ENCODE measurements around the gene CAPN2. TPM values are rescaled to one million over a fixed set of nuclear protein-coding genes. Genes with fewer than 3 reads are reported as not detected.
A peak's percentile ranks its signal among the peaks of the same experiment; 100 is the strongest.

The CAPN2 gene
- total and polyA plus RNA-seq, 4 donors: 76.2 to 152 (median 112) TPM

- Histone ChIP-seq H3K9me3 (ENCODE audit: control insufficient read depth, insufficient read depth, low read length) (no peaks in the 10 kb centered on the region), H3K36me3 (ENCODE audit: control insufficient read depth, insufficient read depth, low read length) (peaks cover 75% of the 10 kb centered on the region), H3K4me3 (ENCODE audit: low read depth, low read length) (peak overlapping the region; percentile 53), H3K27ac (ENCODE audit: low read depth, low read length) (peak overlapping the region; percentile 45), H3K4me1 (ENCODE audit: control insufficient read depth, insufficient read depth, low read length) (peaks cover 18% of the 10 kb centered on the region), H3K27me3 (ENCODE audit: control insufficient read depth, insufficient read depth, low read length) (no peaks in the 10 kb centered on the region)
- no peak for DNase-seq (ENCODE audit: low read depth in 4 of 6, low spot score in 6 of 6)
- whole genome bisulfite sequencing (ENCODE audit: insufficient coverage): 30% methylated on average over 15 of the region's 18 CpGs
Observed at GRCh38 chr1:223748405-223748772, 36.0 kb downstream of the CAPN2 start.

DNA sequence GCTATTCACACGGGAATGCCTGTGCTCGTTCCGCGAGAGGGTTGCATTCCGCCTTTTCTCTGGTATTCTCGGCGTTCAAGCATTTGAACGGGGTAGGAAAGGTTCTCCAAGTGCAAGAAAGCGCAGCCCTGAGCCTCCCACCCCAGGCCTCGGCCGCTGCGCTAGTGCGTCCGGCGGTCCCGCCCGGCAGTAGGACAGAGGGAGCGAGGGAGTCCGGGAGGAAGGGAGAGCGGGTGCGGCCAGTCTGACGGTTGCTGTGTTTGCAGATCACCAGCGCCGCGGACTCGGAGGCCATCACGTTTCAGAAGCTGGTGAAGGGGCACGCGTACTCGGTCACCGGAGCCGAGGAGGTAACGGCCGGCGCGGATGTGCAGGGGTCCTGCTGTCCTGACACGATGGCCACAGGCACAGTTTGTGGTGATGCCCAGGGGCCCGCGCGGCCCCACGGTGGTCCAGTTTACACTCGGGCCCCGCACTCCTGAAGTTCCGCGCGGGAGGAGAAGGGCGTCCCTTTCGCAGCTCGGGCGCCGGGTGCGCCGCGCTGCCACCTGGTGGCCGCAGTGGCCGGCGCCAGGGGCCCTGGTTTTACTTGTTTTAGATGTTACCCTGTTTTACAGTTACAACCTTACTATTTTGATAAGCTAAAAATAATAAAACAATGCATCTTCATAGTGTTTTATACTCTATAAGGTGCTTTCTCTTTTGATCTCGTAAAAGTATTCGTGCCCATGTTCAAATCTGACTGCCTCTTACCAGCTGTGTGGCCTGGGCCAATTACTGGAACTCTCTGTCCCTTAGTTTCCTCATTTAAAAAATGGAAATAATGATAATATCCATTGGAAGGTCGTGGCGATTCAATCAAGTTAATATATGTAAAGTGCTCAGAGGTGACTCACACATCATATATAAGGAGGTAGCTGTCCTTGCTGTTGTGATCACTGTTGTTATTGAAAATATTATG is 36.7 kb downstream of the CAPN2 start:
- H3K27ac ChIP-seq (ENCODE audit: low read depth, low read length): peak overlapping the region; percentile 45
- H3K4me3 ChIP-seq (ENCODE audit: low read depth, low read length): peak overlapping the region; percentile 53
- peak in 4 of 6 donors; percentile 49 to 86 (median 66) for DNase-seq (ENCODE audit: low read depth in 4 of 6, low spot score in 6 of 6)
- WGBS (ENCODE audit: insufficient coverage): 7% methylated on average over 46 of the region's 61 CpGs
- peaks cover 77% of the 10 kb centered on the region for H3K36me3 ChIP-seq (ENCODE audit: control insufficient read depth, insufficient read depth, low read length)
- H3K4me1 ChIP-seq (ENCODE audit: control insufficient read depth, insufficient read depth, low read length): peaks cover 18% of the 10 kb centered on the region
- no peaks in the 10 kb centered on the region for H3K27me3 ChIP-seq (ENCODE audit: control insufficient read depth, insufficient read depth, low read length)
- no peaks in the 10 kb centered on the region for H3K9me3 ChIP-seq (ENCODE audit: control insufficient read depth, insufficient read depth, low read length)

DNA sequence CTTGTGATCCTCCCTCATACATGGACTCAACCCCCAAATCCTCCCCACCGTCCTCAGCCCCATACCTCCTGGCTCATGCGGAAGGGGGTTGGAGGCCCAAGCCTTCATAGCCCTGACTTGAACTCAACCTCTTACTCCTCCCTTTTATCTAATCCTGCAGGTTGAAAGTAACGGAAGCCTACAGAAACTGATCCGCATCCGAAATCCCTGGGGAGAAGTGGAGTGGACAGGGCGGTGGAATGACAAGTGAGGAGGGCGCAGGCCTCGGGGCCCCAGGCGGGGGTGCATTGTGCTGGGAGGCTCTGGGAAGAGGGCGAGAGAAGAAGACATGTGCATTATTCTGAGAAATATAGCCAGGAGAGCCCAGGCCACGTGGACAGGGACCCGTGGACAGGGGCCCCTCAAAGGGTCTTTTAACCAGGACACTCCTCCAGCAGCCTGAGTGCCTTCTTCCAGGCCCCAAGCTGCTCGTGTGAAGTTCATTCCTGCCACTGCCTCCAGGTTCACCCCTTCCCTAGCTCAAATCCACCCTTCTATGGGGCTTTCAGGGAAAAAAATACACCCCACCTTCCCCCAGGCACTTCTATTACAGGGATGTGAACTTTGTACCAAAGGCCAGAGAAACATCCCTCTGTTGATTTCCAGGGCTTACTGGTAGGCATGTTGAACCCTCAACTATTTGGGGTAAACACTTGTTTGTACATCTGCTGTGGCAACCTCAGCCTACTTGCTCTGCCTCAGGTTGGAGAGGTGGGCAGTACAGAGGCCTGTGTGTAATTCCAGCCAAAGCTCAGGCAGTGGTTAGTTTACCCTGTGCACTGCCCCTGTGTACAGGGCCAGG is 38.6 kb downstream of the CAPN2 start:
- Histone ChIP-seq H3K36me3 (ENCODE audit: control insufficient read depth, insufficient read depth, low read length) (peaks cover 75% of the 10 kb centered on the region), H3K27ac (ENCODE audit: low read depth, low read length) (no peak overlapping the region), H3K27me3 (ENCODE audit: control insufficient read depth, insufficient read depth, low read length) (no peaks in the 10 kb centered on the region), H3K9me3 (ENCODE audit: control insufficient read depth, insufficient read depth, low read length) (no peaks in the 10 kb centered on the region), H3K4me1 (ENCODE audit: control insufficient read depth, insufficient read depth, low read length) (peaks cover 16% of the 10 kb centered on the region), H3K4me3 (ENCODE audit: low read depth, low read length) (no peak overlapping the region)
- DNase-seq (ENCODE audit: low read depth in 4 of 6, low spot score in 6 of 6): no peak
- WGBS (ENCODE audit: insufficient coverage): 91% methylated on average over 12 of the region's 13 CpGs

DNA sequence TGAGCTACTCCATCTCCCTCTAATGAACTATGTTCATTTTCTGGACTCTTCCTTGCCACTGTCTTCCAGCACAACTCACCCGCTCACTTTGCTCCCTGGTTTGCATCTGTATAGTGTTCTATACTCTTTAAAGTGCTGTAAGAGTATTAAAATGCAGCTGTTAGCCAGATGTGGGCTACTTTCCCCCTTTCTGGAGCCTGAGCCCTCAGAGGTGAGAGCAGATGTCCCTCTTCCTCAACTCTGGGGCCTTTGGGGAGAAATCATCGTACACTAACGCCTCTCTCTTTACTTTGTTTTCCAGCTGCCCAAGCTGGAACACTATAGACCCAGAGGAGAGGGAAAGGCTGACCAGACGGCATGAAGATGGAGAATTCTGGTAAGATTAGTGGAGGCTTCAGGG is 39.4 kb downstream of the CAPN2 start:
- 60% methylated on average over 1 of the region's 4 CpGs for WGBS (ENCODE audit: insufficient coverage)
- no peak for DNase-seq (ENCODE audit: low read depth in 4 of 6, low spot score in 6 of 6)
- peaks cover 15% of the 10 kb centered on the region for H3K4me1 ChIP-seq (ENCODE audit: control insufficient read depth, insufficient read depth, low read length)
- H3K4me3 ChIP-seq (ENCODE audit: low read depth, low read length): no peak overlapping the region
- no peaks in the 10 kb centered on the region for H3K9me3 ChIP-seq (ENCODE audit: control insufficient read depth, insufficient read depth, low read length)
- H3K36me3 ChIP-seq (ENCODE audit: control insufficient read depth, insufficient read depth, low read length): peaks cover 79% of the 10 kb centered on the region
- no peaks in the 10 kb centered on the region for H3K27me3 ChIP-seq (ENCODE audit: control insufficient read depth, insufficient read depth, low read length)
- no peak overlapping the region for H3K27ac ChIP-seq (ENCODE audit: low read depth, low read length)

- peaks cover 12% of the 10 kb centered on the region for H3K4me1 ChIP-seq (ENCODE audit: control insufficient read depth, insufficient read depth, low read length)
- H3K9me3 ChIP-seq (ENCODE audit: control insufficient read depth, insufficient read depth, low read length): no peaks in the 10 kb centered on the region
- no peaks in the 10 kb centered on the region for H3K27me3 ChIP-seq (ENCODE audit: control insufficient read depth, insufficient read depth, low read length)
- no peak overlapping the region for H3K27ac ChIP-seq (ENCODE audit: low read depth, low read length)
- peaks cover 84% of the 10 kb centered on the region for H3K36me3 ChIP-seq (ENCODE audit: control insufficient read depth, insufficient read depth, low read length)
- no peak overlapping the region for H3K4me3 ChIP-seq (ENCODE audit: low read depth, low read length)
- 79% methylated on average over 12 of the region's 15 CpGs for WGBS (ENCODE audit: insufficient coverage)
- no peak for DNase-seq (ENCODE audit: low read depth in 4 of 6, low spot score in 6 of 6)
Observed at GRCh38 chr1:223752721-223753515, 40.6 kb downstream of the CAPN2 start.

DNA sequence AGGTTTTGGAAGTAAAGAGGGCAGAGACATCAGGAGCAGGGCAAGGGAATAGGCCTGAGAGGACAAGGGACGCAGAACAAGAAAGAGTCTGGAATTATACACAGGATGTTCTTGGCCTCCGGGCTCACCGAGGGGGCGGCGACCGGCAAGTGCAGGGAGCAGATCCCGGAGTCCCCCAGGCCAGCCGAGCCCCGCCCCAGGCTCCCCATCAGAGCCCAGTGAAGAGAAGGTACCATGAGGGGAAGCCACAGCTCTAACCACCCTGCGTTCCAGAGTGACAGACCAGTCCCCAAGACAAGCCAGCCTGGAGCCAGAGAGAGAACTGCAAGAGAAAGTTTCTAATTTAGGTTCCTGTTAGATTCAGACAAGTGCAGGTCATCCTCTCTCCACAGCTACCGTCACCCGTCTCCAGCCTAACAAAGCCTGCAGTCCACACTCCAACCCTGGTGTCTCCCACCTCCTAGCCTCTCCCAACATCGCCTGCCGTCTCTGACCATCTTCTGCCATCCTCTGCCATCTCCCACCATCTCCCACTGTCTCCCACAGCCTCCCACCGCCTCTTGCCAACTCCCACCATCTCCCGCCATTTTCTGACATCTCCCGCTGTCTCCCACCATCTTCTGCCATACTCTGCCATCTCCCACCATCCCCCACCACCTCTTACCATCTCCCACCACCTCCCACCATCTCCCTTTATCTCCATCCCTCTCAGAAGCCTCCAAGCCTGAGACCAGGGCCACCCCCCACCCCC is 42.5 kb downstream of the CAPN2 start:
- Histone ChIP-seq H3K4me1 (ENCODE audit: control insufficient read depth, insufficient read depth, low read length) (no peaks in the 10 kb centered on the region), H3K4me3 (ENCODE audit: low read depth, low read length) (no peak overlapping the region), H3K27me3 (ENCODE audit: control insufficient read depth, insufficient read depth, low read length) (no peaks in the 10 kb centered on the region), H3K9me3 (ENCODE audit: control insufficient read depth, insufficient read depth, low read length) (no peaks in the 10 kb centered on the region), H3K27ac (ENCODE audit: low read depth, low read length) (no peak overlapping the region), H3K36me3 (ENCODE audit: control insufficient read depth, insufficient read depth, low read length) (peaks cover 88% of the 10 kb centered on the region)
- 96% methylated on average over 16 of the region's 17 CpGs for WGBS (ENCODE audit: insufficient coverage)
- no peak for DNase-seq (ENCODE audit: low read depth in 4 of 6, low spot score in 6 of 6)

- Histone ChIP-seq H3K27ac (ENCODE audit: low read depth, low read length) (no peak overlapping the region), H3K36me3 (ENCODE audit: control insufficient read depth, insufficient read depth, low read length) (peaks cover 91% of the 10 kb centered on the region), H3K27me3 (ENCODE audit: control insufficient read depth, insufficient read depth, low read length) (no peaks in the 10 kb centered on the region), H3K4me1 (ENCODE audit: control insufficient read depth, insufficient read depth, low read length) (no peaks in the 10 kb centered on the region), H3K4me3 (ENCODE audit: low read depth, low read length) (no peak overlapping the region), H3K9me3 (ENCODE audit: control insufficient read depth, insufficient read depth, low read length) (no peaks in the 10 kb centered on the region)
- no peak for DNase-seq (ENCODE audit: low read depth in 4 of 6, low spot score in 6 of 6)
- 98% methylated on average over 8 of the region's 9 CpGs for WGBS (ENCODE audit: insufficient coverage)
Observed at GRCh38 chr1:223755432-223755792, 43.1 kb downstream of the CAPN2 start.

DNA sequence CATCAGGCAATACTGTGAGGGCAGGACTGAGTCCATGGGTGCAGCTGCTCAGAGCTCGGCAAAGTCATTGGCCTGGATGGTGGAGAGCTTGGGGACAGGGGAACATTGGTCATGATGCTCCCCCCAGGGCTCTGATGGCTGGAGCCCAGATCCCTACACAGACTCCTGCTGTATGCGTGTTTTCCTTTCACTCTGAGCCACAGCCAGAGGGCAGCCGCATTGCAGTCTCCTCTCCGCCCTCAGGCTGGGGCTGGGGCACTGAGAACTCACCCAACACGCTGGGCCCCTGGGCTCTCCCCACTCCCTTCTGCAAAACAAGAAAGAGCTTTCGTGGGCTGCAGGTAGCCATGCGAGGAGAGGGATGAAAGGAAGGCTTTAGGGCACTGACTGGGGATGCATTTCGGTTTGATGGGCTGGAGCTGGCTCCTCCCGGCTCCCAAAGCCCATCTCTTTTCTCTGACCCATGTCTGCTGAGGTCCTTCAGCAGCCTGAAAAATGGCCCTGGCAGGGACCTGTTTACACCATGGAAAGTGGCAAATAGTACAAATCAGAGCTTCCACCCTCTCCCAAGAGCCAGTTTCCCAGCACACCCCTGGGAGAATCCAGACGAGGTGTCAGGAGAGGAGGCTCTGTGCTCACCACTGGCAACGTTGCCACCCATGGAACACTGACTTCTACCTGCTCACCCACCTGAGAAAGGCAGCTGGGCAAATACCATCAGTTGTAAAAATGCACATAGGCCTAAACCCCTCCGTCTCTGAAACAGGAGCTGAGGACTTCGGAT is 43.8 kb downstream of the CAPN2 start:
- no peak for DNase-seq (ENCODE audit: low read depth in 4 of 6, low spot score in 6 of 6)
- Histone ChIP-seq H3K27me3 (ENCODE audit: control insufficient read depth, insufficient read depth, low read length) (no peaks in the 10 kb centered on the region), H3K9me3 (ENCODE audit: control insufficient read depth, insufficient read depth, low read length) (no peaks in the 10 kb centered on the region), H3K4me3 (ENCODE audit: low read depth, low read length) (no peak overlapping the region), H3K4me1 (ENCODE audit: control insufficient read depth, insufficient read depth, low read length) (no peaks in the 10 kb centered on the region), H3K36me3 (ENCODE audit: control insufficient read depth, insufficient read depth, low read length) (peaks cover 90% of the 10 kb centered on the region), H3K27ac (ENCODE audit: low read depth, low read length) (no peak overlapping the region)
- WGBS (ENCODE audit: insufficient coverage): 81% methylated on average over 11 of the region's 13 CpGs

All from spinal cord (tissue), 10 donors.